ACC112 (cell line): ENCODE data around the gene ADIPOR2.
"Not testable (repeated sequence)": the region's sequence is repeated elsewhere in the genome, so short reads cannot be mapped to it uniquely, and the experiment has no call there.

ENCODE experiments used
- H2AFZ ChIP-seq: fragments of 200-600 bp; sonication (generic); one replicate; pipeline ENCODE4 v1.6.0; 2017; ENCODE audit warnings: antibody characterized with exemption, low read length; ENCODE audit not compliant: unreplicated experiment
- H3K27ac ChIP-seq: fragments of 200-600 bp; sonication (generic); 2 replicates; pipeline ENCODE4 v1.5.1; 2014; ENCODE audit warnings: low read depth, mild to moderate bottlenecking, antibody characterized with exemption, low read length, moderate library complexity
- H3K27me3 ChIP-seq: fragments of 200-600 bp; sonication (generic); 2 replicates; pipeline ENCODE4 v1.6.1; 2014; ENCODE audit warnings: mild to moderate bottlenecking, antibody characterized with exemption, low read length, moderate library complexity, mixed read lengths; ENCODE audit not compliant: insufficient read depth
- H3K36me3 ChIP-seq: fragments of 200-600 bp; sonication (generic); 2 replicates; pipeline ENCODE4 v1.6.1; 2016; ENCODE audit warnings: mild to moderate bottlenecking, antibody characterized with exemption, low read length, moderate library complexity, mixed read lengths; ENCODE audit not compliant: insufficient read depth
- H3K4me1 ChIP-seq: fragments of 200-600 bp; sonication (generic); one replicate; pipeline ENCODE4 v1.6.1; 2016; ENCODE audit warnings: low read length, mixed read lengths; ENCODE audit not compliant: insufficient read depth, unreplicated experiment, control insufficient read depth
- H3K4me3 ChIP-seq: fragments of 200-600 bp; sonication (generic); 2 replicates; pipeline ENCODE4 v1.5.1; 2014; ENCODE audit warnings: mild to moderate bottlenecking, low read depth, low read length
- H3K79me2 ChIP-seq: fragments of 200-600 bp; sonication (generic); one replicate; pipeline ENCODE4 v1.6.0; 2016; ENCODE audit warnings: low read length; ENCODE audit not compliant: control insufficient read depth, unreplicated experiment, insufficient read depth

ADIPOR2 gene

DNA sequence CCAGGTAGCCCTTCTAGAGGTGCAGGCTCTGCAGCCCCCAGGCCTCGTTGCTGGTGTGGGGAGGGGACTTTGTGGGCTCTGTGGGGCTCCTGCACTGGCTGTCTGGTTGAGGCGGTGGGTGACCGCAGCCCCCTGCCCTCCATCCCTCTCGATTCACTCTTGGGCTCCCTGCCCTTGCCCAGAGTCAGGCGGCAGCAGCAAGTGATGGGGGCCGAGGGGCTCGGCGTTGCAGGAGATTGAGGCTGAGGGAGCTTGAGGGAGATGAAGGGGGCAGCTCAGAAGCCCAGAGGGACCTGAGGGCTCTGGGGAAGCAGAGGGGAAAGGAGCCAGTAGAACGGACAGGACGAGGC lies 120.0 kb downstream of the ADIPOR2 start:
- Histone ChIP-seq H3K4me3 (no peak overlapping the region), H3K4me1 (peaks cover 4% of the 10 kb centered on the region), H3K79me2 (no peaks in the 10 kb centered on the region), H3K36me3 (no peaks in the 10 kb centered on the region), H2AFZ (no peak overlapping the region), H3K27me3 (peaks cover 18% of the 10 kb centered on the region), H3K27ac (no peak overlapping the region)

DNA sequence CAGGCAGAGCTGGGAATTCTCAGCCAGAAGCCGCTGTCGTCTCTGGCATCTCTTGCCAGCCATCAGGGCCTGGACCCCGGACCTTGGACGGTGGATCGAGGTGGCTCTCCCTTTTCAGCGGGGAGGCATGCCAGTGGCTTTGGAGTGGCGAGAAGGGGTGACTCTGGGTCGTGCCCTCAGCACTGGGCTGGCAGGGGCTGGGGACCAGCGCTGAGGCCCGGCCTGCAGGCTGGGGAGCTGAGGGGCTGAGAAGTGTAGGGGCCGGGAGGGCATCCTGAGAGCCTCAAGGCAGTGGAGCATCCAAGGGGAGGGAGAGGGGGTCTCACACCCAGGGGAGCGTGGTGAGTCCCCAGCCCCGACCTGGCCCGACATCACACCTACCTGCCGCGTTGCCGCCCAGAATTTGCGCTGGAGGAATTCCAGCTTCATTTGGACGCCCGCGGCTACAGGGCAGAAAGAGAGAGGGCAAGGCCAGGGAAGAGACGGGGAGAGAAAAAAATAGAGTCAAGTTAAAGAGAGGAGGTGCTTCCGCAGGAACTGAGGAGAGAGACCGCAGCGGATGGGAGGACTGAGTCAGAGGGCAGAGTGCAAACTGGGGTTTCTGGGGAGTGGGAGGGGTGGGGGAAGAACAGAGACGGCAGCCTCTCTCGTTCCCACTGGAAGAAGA lies 120.5 kb downstream of the ADIPOR2 start:
- Histone ChIP-seq H3K27me3 (peaks cover 23% of the 10 kb centered on the region), H3K27ac (no peak overlapping the region), H3K79me2 (no peaks in the 10 kb centered on the region), H3K4me3 (no peak overlapping the region), H3K4me1 (peaks cover 4% of the 10 kb centered on the region), H2AFZ (no peak overlapping the region), H3K36me3 (no peaks in the 10 kb centered on the region)

DNA sequence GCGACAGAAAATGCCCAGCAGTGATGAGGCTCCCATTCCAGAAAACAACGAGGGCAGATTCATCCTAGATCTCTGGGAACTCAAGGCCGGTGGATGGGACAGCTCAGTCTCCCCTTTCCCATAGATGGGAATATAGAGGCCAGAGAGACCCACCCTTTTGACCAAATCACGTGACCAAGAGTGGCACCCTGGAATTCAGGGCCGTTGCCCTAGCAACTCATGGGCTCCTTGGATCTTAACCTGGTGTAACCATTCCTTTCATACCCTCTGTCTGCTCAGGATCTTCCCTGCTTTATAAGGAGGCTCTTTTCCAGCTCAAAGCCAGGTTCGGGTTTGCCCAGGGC lies 121.0 kb downstream of the ADIPOR2 start:
- Histone ChIP-seq H3K27me3 (peaks cover 28% of the 10 kb centered on the region), H3K27ac (no peak overlapping the region), H3K79me2 (no peaks in the 10 kb centered on the region), H3K4me3 (no peak overlapping the region), H3K36me3 (no peaks in the 10 kb centered on the region), H2AFZ (no peak overlapping the region), H3K4me1 (peaks cover 4% of the 10 kb centered on the region)

DNA sequence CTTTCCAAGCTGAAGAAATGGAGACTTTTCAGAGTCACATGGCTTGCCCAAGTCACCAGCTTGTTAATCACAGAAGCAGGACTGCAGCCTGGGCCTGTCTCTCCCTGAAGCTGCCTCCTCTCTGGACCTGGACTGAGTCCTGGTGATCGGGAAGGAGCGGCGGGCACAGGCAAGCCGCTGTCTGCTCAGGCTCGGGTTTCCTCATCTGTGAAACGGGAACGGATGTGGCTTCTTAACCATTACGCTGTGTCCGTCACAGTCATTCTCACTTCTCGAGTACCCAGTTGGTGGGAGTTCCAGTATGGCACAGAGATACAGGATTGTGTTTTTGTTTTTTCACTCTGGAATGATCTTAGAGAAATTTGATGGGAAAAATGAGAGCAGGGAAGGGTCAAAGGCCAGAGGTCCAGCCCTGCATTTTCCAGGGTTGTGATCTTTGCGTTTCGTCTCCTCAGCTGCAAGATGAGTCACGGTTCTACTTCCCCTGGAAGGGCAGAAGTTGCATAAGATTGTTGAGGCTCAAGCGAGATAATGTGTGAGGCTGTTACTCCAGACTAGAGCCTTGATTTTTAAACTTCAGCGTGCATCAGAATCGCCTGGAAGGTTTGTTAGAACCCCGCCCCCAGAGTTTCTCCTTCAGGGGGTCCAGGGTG lies 121.9 kb downstream of the ADIPOR2 start:
- Histone ChIP-seq H3K36me3 (no peaks in the 10 kb centered on the region), H3K4me1 (peaks cover 4% of the 10 kb centered on the region), H3K27ac (no peak overlapping the region), H3K4me3 (no peak overlapping the region), H2AFZ (no peak overlapping the region), H3K27me3 (peaks cover 30% of the 10 kb centered on the region), H3K79me2 (no peaks in the 10 kb centered on the region)

DNA sequence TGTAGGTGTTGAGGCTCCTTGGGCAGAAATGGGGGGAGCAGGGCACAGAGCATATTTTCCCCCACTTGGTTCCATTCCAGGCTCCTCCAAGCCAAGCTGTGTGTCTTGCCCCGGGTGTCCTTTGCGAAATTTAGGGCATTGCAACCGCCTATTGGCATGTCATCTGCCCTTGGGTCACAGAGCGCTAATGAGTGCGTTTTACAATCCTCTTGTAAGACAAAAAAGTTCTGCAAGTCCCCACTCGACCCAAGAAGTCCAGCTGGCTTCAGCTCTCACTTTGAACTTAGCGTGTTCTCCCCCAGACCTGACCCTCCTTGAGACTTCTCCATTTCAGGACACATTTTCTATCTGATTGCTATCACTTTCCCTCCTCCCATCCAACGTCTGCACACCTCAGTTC lies 123.4 kb downstream of the ADIPOR2 start:
- H3K27me3 ChIP-seq: peaks cover 34% of the 10 kb centered on the region
- H3K36me3 ChIP-seq: no peaks in the 10 kb centered on the region
- no peaks in the 10 kb centered on the region for H3K79me2 ChIP-seq
- H3K27ac ChIP-seq: no peak overlapping the region
- H2AFZ ChIP-seq: no peak overlapping the region
- H3K4me3 ChIP-seq: no peak overlapping the region
- H3K4me1 ChIP-seq: peaks cover 4% of the 10 kb centered on the region

DNA sequence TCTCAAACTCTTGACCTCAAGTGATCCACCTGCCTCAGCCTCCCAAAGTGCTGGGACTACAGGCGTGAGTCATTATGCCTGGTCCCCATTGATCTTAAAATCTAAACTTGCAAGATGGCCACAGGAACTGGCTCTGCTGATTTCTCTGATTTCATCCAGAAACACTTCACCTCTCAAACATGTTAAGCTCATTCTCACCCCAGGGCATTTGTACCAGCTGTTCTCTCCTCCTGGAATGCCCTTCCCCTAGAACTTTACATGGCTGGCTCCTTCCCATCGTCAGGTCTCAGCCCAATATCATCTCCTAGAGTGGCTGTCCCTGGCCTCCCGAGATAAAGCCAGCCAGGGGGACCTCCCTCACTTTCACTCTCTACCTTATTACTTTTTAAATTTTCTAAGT lies 124.2 kb downstream of the ADIPOR2 start:
- Histone ChIP-seq H2AFZ (no peak overlapping the region), H3K36me3 (no peaks in the 10 kb centered on the region), H3K27ac (no peak overlapping the region), H3K79me2 (no peaks in the 10 kb centered on the region), H3K4me1 (peaks cover 4% of the 10 kb centered on the region), H3K4me3 (no peak overlapping the region), H3K27me3 (peaks cover 42% of the 10 kb centered on the region)

DNA sequence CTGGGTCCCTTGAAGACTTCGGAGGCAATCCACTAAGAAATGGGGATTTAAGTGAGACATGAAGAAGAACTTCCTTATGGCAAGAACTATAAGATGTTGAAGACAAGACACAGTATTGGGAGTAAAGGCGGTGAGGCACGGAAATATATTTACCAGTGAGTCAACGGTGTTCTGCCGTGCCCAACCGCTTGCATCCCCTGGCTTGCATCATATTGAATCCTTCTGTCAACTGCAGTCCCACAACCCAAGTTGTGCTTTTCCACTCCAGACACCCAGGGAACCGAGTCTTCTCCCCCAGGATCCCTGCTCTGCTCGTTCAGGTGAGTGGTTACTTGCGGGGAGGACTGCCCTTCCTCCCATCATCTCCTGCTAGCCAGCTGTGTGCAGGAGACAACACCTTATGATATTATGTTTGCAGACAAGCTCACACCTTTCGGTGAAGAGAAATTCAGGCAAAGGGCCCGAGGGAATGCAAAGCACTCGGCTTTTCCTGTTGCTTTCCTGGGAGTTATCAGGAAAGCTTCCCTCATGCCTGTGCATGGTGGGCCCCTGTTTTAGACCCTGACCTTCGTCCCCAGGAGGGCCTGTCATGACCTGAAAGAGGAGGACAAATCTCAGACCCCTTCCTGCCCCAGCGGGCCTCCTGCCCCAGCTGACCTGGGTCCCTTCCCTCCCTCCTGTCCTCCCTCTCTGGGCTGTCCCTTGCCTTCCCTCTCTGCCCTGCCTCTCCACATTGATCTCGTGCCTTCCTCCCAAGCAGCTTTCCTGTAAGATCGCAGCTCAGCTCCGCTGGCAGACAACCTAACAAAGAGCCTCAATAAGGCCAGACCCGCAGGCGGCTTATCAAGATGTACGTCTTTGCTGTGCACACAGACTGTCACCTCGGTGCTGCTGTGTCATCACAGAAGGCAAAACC lies 125.2 kb downstream of the ADIPOR2 start:
- Histone ChIP-seq H3K27me3 (peaks cover 52% of the 10 kb centered on the region), H3K4me3 (no peak overlapping the region), H2AFZ (no peak overlapping the region), H3K79me2 (no peaks in the 10 kb centered on the region), H3K36me3 (no peaks in the 10 kb centered on the region), H3K4me1 (peaks cover 4% of the 10 kb centered on the region), H3K27ac (no peak overlapping the region)

DNA sequence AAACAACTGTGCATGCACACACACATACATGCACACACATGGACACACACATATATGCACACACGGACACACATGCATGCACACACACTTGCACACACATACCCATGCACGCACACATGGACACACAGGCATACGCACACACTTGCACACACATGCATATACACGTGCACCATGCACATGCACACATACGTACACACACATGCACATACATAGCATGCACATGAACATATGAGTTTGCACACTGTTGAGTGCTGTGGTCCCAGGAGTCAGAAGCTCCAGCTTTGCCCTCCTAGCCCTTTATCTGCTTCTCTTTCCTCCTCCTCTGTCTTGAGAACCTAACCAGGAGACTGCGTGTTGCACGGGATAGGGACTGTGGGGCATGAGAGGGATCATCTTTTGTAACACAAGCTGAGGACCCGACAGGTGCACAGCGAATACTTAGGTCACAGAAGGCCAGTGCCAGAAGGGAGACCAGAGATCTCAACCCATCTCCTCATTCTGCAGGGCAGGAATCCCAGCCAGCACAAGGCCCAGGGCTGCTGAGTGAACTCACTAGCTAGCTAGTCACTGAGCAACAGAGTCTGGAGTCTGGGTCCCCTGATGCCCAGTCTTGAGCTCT lies 126.0 kb downstream of the ADIPOR2 start:
- peaks cover 4% of the 10 kb centered on the region for H3K4me1 ChIP-seq

DNA sequence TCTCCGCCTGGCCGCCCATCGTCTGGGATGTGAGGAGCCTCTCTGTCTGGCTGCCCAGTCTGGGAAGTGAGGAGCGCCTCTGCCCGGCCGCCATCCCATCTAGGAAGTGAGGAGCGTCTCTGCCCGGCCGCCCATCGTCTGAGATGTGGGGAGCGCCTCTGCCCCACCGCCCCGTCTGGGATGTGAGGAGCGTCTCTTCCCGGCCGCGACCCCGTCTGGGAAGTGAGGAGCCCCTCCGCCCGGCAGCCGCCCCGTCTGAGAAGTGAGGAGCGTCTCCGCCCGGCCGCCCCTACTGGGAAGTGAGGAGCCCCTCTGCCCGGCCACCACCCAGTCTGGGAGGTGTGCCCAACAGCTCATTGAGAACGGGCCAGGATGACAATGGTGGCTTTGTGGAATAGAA lies 127.1 kb downstream of the ADIPOR2 start:
- not testable (repeated sequence) for H3K79me2 ChIP-seq, H2AFZ ChIP-seq, H3K36me3 ChIP-seq, H3K27ac ChIP-seq, H3K4me1 ChIP-seq, H3K4me3 ChIP-seq
- H3K27me3 ChIP-seq: peaks cover 71% of the 10 kb centered on the region

More for the DNA sequence above, 126.0 kb downstream of the ADIPOR2 start:
- no peaks in the 10 kb centered on the region for H3K79me2 ChIP-seq
- H3K4me3 ChIP-seq: no peak overlapping the region
- no peak overlapping the region for H3K27ac ChIP-seq
- H3K36me3 ChIP-seq: no peaks in the 10 kb centered on the region
- no peak overlapping the region for H2AFZ ChIP-seq
- H3K27me3 ChIP-seq: peaks cover 60% of the 10 kb centered on the region

DNA sequence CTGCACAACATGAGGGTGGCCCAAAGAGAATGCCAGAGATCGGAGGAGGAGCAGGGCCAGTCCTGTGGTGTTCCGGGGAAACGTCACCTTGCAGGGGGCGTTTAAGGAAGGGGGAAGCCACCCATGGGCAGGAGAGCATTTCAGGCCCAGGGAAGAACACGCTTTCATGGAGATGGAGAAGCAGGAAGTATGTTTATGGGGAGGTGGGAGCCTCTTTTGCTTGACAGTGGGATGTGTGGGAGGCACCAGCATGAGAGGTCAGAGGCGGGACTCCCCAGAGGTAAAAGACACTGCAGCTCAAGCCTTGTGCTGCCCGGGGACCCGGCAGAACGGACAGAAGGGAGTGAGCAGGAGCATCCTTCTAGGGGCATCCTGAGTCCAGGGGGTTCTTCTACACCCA lies 128.2 kb downstream of the ADIPOR2 start:
- H3K4me3 ChIP-seq: no peak overlapping the region
- H2AFZ ChIP-seq: no peak overlapping the region
- H3K27ac ChIP-seq: no peak overlapping the region
- peaks cover 82% of the 10 kb centered on the region for H3K27me3 ChIP-seq
- H3K4me1 ChIP-seq: no peaks in the 10 kb centered on the region
- H3K79me2 ChIP-seq: no peaks in the 10 kb centered on the region
- H3K36me3 ChIP-seq: no peaks in the 10 kb centered on the region
